Osteocyte (in vitro differentiated cells): ENCODE data around the gene CXCL10. TPM values are rescaled to one million over a fixed set of nuclear protein-coding genes. Genes with fewer than 3 reads are reported as not detected.

ENCODE experiments used
- DNase-seq: peaks from one replicate; pipeline ENCODE4 v3.0.0; 2021; ENCODE audit warnings: mixed read lengths; ENCODE audit not compliant: unreplicated experiment; ENCODE audit errors: extremely low spot score
- H3K27ac Mint-ChIP-seq: one replicate; pipeline ENCODE4 v1.8.0; 2021; ENCODE audit warnings: mild to moderate bottlenecking, mixed read lengths; ENCODE audit not compliant: unreplicated experiment
- H3K27me3 Mint-ChIP-seq: one replicate; pipeline ENCODE4 v1.8.0; 2021; ENCODE audit warnings: mixed read lengths; ENCODE audit not compliant: unreplicated experiment
- H3K36me3 Mint-ChIP-seq: one replicate; pipeline ENCODE4 v1.8.0; 2021; ENCODE audit warnings: mixed read lengths; ENCODE audit not compliant: unreplicated experiment
- H3K4me1 Mint-ChIP-seq: one replicate; pipeline ENCODE4 v1.8.0; 2021; ENCODE audit warnings: mixed read lengths; ENCODE audit not compliant: unreplicated experiment
- H3K4me3 Mint-ChIP-seq: one replicate; pipeline ENCODE4 v1.8.0; 2021; ENCODE audit warnings: mild to moderate bottlenecking, moderate library complexity, mixed read lengths; ENCODE audit not compliant: unreplicated experiment
- H3K9me3 Mint-ChIP-seq: one replicate; pipeline ENCODE4 v1.8.0; 2021; ENCODE audit warnings: mixed read lengths; ENCODE audit not compliant: unreplicated experiment
- CTCF ChIP-seq: fragments of 200-600 bp; sonication (generic); IDR thresholded peaks from 2 replicates; pipeline ENCODE4 v1.5.0; 2021; ENCODE audit warnings: antibody characterized with exemption, mild to moderate bottlenecking, moderate library complexity
- total RNA-seq: library from RNA; stranded (reverse); gene quantifications from 2 replicates; pipeline ENCODE4 v1.2.1, GENCODE V29; 2021

CXCL10 gene
- total RNA-seq, 1 donor from 2014 or later = not detected

DNA sequence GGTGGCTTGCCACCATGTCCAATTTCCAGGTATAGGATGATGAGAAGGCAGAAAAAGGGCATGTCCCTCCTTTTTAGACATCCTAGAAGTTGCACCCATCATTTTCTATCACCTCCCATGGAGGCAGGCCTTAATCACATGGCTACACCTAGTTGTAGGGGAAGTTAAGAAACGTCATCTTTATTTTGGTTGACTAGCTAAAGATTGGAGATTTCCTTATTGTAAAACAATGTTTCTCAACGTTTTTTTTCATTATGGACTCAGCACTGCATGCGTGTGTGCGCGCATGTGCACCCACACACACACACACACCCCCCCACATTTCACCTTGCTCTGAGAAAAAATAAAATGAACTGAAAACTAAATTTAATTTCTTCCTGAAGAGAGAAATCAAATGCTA, 14.0 kb downstream of the CXCL10 start:
- no peak overlapping the region for H3K27ac Mint-ChIP-seq
- TF ChIP-seq CTCF = no peak
- no peak for DNase-seq
- H3K9me3 Mint-ChIP-seq = no peaks in the 10 kb centered on the region
- peaks cover 13% of the 10 kb centered on the region for H3K4me1 Mint-ChIP-seq
- H3K27me3 Mint-ChIP-seq = peaks cover 47% of the 10 kb centered on the region
- H3K36me3 Mint-ChIP-seq = no peaks in the 10 kb centered on the region
- H3K4me3 Mint-ChIP-seq = no peak overlapping the region

DNA sequence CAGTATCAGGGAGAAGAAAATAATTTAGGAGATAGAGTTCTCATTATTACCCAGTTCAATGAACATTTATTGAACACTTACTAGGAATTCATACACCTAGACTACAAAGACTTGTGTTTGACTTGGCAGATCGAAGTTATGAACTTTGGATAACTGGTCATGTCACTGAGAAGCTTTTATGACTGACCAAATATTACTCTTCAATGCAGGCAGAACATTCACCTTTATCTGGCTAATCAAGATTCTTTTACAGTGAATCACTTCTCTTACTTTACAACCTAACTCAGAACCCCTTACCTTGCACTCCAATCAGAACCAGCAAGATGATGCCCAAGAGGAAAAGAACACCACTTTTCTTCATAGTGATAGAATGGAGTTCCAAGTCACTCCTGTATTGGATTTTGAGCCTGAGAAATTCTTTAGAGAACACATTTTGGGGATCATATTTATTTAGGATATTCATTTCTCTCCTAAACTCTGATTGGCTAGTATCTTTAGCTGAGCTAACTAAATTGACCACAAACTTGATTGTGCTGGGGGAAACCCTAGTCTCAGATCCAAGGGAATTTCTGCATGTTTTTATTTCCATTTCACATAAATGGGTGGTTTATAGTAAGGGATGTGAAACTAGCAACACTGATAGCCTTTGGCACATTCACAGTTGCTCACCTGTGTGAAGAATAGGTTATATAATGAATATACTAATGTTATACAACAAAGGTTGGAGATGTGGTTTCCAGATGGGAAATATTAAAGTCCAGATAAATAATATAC, 16.0 kb downstream of the CXCL10 start, which contains the start of gene CXCL9:
Gene CXCL9, minus strand, starts transcription at position 421 of the 774 bp plus-strand sequence. Its CDS starts 60 bp downstream, at position 361.
- Mint-ChIP-seq H3K36me3 (no peaks in the 10 kb centered on the region), H3K27ac (no peak within 1 kb of the TSS), H3K27me3 (peaks cover 52% of the 10 kb centered on the region), H3K4me3 (no peak within 1 kb of the TSS), H3K9me3 (no peaks in the 10 kb centered on the region), H3K4me1 (peaks cover 10% of the 10 kb centered on the region)
- TF ChIP-seq CTCF = no peak
- no peak for DNase-seq

GRCh38 chr4:76003620-76004019, 19.7 kb downstream of the CXCL10 start:
- H3K4me3 Mint-ChIP-seq = no peak overlapping the region
- H3K4me1 Mint-ChIP-seq = no peaks in the 10 kb centered on the region
- H3K27ac Mint-ChIP-seq = no peak overlapping the region
- H3K36me3 Mint-ChIP-seq = no peaks in the 10 kb centered on the region
- no peaks in the 10 kb centered on the region for H3K9me3 Mint-ChIP-seq
- peaks cover 60% of the 10 kb centered on the region for H3K27me3 Mint-ChIP-seq
- DNase-seq = no peak
- no peak for TF ChIP-seq CTCF

DNA sequence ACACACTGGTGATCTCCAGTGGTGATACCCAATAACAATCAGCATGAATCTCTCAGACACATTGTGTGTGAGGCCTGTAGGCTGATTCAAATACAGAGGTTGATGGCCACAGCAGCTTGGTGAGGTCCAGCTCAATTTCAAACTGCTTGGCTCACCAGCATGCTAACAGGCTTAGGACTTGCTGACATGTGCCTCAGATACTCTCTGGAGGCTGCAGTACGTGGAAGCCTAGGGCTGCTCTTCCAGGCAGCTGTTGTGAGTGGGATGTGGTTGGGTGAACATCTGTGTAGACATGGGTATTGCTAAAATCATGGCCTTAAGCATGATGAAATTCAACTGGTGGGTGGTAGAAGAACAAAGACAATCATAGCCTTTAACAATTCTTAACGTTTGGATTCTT, 20.3 kb downstream of the CXCL10 start:
- TF ChIP-seq CTCF = no peak
- H3K27me3 Mint-ChIP-seq = peaks cover 55% of the 10 kb centered on the region

GRCh38 chr4:76002176-76002575, 21.1 kb downstream of the CXCL10 start:
- no peak for TF ChIP-seq CTCF
- H3K9me3 Mint-ChIP-seq = no peaks in the 10 kb centered on the region
- DNase-seq = no peak
- H3K4me1 Mint-ChIP-seq = no peaks in the 10 kb centered on the region
- H3K36me3 Mint-ChIP-seq = no peaks in the 10 kb centered on the region
- H3K4me3 Mint-ChIP-seq = no peak overlapping the region
- H3K27me3 Mint-ChIP-seq = peaks cover 50% of the 10 kb centered on the region
- no peak overlapping the region for H3K27ac Mint-ChIP-seq

More for the DNA sequence above, 20.3 kb downstream of the CXCL10 start:
- H3K9me3 Mint-ChIP-seq = no peaks in the 10 kb centered on the region
- H3K36me3 Mint-ChIP-seq = no peaks in the 10 kb centered on the region
- DNase-seq = no peak
- no peak overlapping the region for H3K27ac Mint-ChIP-seq
- no peaks in the 10 kb centered on the region for H3K4me1 Mint-ChIP-seq
- H3K4me3 Mint-ChIP-seq = no peak overlapping the region
